Neural cell (in vitro differentiated cells): ENCODE results near the gene JPH4. TPM values are rescaled to one million over a fixed set of nuclear protein-coding genes. Genes with fewer than 3 reads are reported as not detected.

ENCODE experiments used
- H2AFZ ChIP-seq: fragments of 200-600, 300-800 bp; sonication (generic), shearing (Covaris generic); 2 replicates; pipeline ENCODE4 v1.6.0; 2014; ENCODE audit warnings: low read depth, mild to moderate bottlenecking, antibody characterized with exemption, low read length, moderate library complexity
- H3F3A ChIP-seq: fragments of 200-600 bp; shearing (Covaris generic); 2 replicates; pipeline ENCODE4 v1.6.1; 2016; ENCODE audit warnings: mild to moderate bottlenecking, moderate library complexity, mixed read lengths, antibody characterized with exemption, low read length; ENCODE audit not compliant: insufficient read depth, poor library complexity, severe bottlenecking
- H3K27ac ChIP-seq: fragments of 200-600, 300-800 bp; sonication (generic), shearing (Covaris generic); 2 replicates; pipeline ENCODE4 v1.5.1; 2014; ENCODE audit warnings: mild to moderate bottlenecking, low read length, moderate library complexity
- H3K27me3 ChIP-seq: fragments of 300-800, 200-600 bp; sonication (generic), shearing (Covaris generic); 2 replicates; pipeline ENCODE4 v1.6.0; 2014; ENCODE audit warnings: mild to moderate bottlenecking, low read depth, low read length, moderate library complexity; ENCODE audit not compliant: insufficient read depth
- H3K36me3 ChIP-seq: fragments of 300-800, 200-600 bp; sonication (generic), shearing (Covaris generic); 2 replicates; pipeline ENCODE4 v1.5.1; 2014; ENCODE audit warnings: mild to moderate bottlenecking, antibody characterized with exemption, low read length, moderate library complexity; ENCODE audit not compliant: insufficient read depth
- H3K4me2 ChIP-seq: fragments of 300-800, 200-600 bp; sonication (generic), shearing (Covaris generic); 2 replicates; pipeline ENCODE4 v1.6.0; 2014; ENCODE audit warnings: mild to moderate bottlenecking, low read length
- H3K4me3 ChIP-seq: fragments of 300-800, 200-600 bp; sonication (generic), shearing (Covaris generic); 2 replicates; pipeline ENCODE4 v1.5.1; 2014; ENCODE audit warnings: mild to moderate bottlenecking, low read length, moderate library complexity
- H3K79me2 ChIP-seq: fragments of 200-600 bp; shearing (Covaris generic); replicated peaks from 2 replicates; pipeline ENCODE4 v1.6.0; 2014; ENCODE audit warnings: mild to moderate bottlenecking, low read length, moderate library complexity; ENCODE audit not compliant: insufficient read depth
- H3K9ac ChIP-seq: fragments of 300-800, 200-600 bp; sonication (generic), shearing (Covaris generic); 2 replicates; pipeline ENCODE4 v1.6.1; 2016; ENCODE audit warnings: mild to moderate bottlenecking, low read length, mixed read lengths
- H3K9me2 ChIP-seq: fragments of 200-600 bp; shearing (Covaris generic); 2 replicates; pipeline ENCODE4 v1.6.1; 2016; ENCODE audit warnings: mild to moderate bottlenecking, low read length, mixed read lengths; ENCODE audit not compliant: insufficient read depth
- H3K9me3 ChIP-seq: fragments of 200-600, 300-800 bp; sonication (generic), shearing (Covaris generic); 2 replicates; pipeline ENCODE4 v1.6.1; 2016; ENCODE audit warnings: mild to moderate bottlenecking, mixed run types, low read length, moderate library complexity, mixed read lengths
- H4K20me1 ChIP-seq: fragments of 200-600 bp; shearing (Covaris generic); 2 replicates; pipeline ENCODE4 v1.6.1; 2016; ENCODE audit warnings: mild to moderate bottlenecking, mixed run types; ENCODE audit not compliant: insufficient read depth
- CTCF ChIP-seq: fragments of 450-650 bp; IDR thresholded peaks from 2 replicates; pipeline ENCODE4 v1.5.1; 2014; ENCODE audit warnings: antibody characterized with exemption, mild to moderate bottlenecking, moderate library complexity; ENCODE audit not compliant: poor library complexity, severe bottlenecking
- EP300 ChIP-seq: fragments of 450-650 bp; conservative IDR thresholded peaks from 2 replicates; pipeline ENCODE4 v1.6.1; 2014; ENCODE audit warnings: antibody characterized with exemption, mild to moderate bottlenecking, moderate library complexity; ENCODE audit not compliant: poor library complexity, severe bottlenecking
- EZH2 ChIP-seq: fragments of 200-600, 300-800 bp; shearing (Covaris generic), sonication (generic); IDR thresholded peaks from 2 replicates; pipeline ENCODE4 v1.6.1; 2014; ENCODE audit warnings: antibody characterized with exemption, low read length, borderline replicate concordance, mild to moderate bottlenecking; ENCODE audit not compliant: insufficient read depth, poor library complexity, severe bottlenecking
- MXI1 ChIP-seq: fragments of 450-650 bp; conservative IDR thresholded peaks from 2 replicates; pipeline ENCODE4 v1.6.1; 2014; ENCODE audit warnings: antibody characterized with exemption, mild to moderate bottlenecking; ENCODE audit not compliant: poor library complexity, severe bottlenecking
- POLR2AphosphoS5 ChIP-seq: IDR thresholded peaks from 2 replicates; pipeline ENCODE4 v1.6.1; 2012
- RAD21 ChIP-seq: fragments of 450-650 bp; conservative IDR thresholded peaks from 2 replicates; pipeline ENCODE4 v1.6.1; 2014; ENCODE audit warnings: antibody characterized with exemption, mild to moderate bottlenecking, moderate library complexity
- SMC3 ChIP-seq: fragments of 450-650 bp; conservative IDR thresholded peaks from 2 replicates; pipeline ENCODE4 v1.6.1; 2014; ENCODE audit warnings: antibody characterized with exemption, mild to moderate bottlenecking, moderate library complexity; ENCODE audit not compliant: poor library complexity
- TAF1 ChIP-seq: IDR thresholded peaks from 2 replicates; pipeline ENCODE4 v1.6.1; 2012; ENCODE audit warnings: low read depth
- polyA plus RNA-seq: library from polyadenylated mRNA; depleted of rRNA; stranded (reverse); fragments of >200 nt; gene quantifications from 2 replicates; pipeline ENCODE4 v1.2.3, GENCODE V29; 2014
- TF ChIP-seq, protein P1 (sequence below): IDR thresholded peaks from 2 replicates; pipeline ENCODE4 v1.6.1; 2012; ENCODE audit warnings: borderline replicate concordance

Gene JPH4
- polyA plus RNA-seq, 1 donor from 2014 or later: 68.2 TPM

- Histone ChIP-seq H3K36me3 (no peaks in the 10 kb centered on the region), H3K4me3 (no peak overlapping the region), H3K79me2 (no peaks in the 10 kb centered on the region), H3K9me3 (peaks cover 11% of the 10 kb centered on the region), H2AFZ (no peak overlapping the region), H3K4me2 (no peak overlapping the region), H3K27me3 (no peaks in the 10 kb centered on the region), H4K20me1 (no peaks in the 10 kb centered on the region), H3F3A (no peaks in the 10 kb centered on the region), H3K9ac (no peak overlapping the region), H3K9me2 (no peaks in the 10 kb centered on the region), H3K27ac (no peak overlapping the region)
- TF ChIP-seq, protein P1, sequence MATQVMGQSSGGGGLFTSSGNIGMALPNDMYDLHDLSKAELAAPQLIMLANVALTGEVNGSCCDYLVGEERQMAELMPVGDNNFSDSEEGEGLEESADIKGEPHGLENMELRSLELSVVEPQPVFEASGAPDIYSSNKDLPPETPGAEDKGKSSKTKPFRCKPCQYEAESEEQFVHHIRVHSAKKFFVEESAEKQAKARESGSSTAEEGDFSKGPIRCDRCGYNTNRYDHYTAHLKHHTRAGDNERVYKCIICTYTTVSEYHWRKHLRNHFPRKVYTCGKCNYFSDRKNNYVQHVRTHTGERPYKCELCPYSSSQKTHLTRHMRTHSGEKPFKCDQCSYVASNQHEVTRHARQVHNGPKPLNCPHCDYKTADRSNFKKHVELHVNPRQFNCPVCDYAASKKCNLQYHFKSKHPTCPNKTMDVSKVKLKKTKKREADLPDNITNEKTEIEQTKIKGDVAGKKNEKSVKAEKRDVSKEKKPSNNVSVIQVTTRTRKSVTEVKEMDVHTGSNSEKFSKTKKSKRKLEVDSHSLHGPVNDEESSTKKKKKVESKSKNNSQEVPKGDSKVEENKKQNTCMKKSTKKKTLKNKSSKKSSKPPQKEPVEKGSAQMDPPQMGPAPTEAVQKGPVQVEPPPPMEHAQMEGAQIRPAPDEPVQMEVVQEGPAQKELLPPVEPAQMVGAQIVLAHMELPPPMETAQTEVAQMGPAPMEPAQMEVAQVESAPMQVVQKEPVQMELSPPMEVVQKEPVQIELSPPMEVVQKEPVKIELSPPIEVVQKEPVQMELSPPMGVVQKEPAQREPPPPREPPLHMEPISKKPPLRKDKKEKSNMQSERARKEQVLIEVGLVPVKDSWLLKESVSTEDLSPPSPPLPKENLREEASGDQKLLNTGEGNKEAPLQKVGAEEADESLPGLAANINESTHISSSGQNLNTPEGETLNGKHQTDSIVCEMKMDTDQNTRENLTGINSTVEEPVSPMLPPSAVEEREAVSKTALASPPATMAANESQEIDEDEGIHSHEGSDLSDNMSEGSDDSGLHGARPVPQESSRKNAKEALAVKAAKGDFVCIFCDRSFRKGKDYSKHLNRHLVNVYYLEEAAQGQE: no peak
- TF ChIP-seq TAF1 (no peak), EZH2 (no peak), CTCF (no peak), EP300 (no peak), SMC3 (no peak), RAD21 (no peak), MXI1 (no peak), POLR2AphosphoS5 (no peak)
Measured at GRCh38 chr14:23620177-23620702, 41.6 kb upstream of the JPH4 start.

DNA sequence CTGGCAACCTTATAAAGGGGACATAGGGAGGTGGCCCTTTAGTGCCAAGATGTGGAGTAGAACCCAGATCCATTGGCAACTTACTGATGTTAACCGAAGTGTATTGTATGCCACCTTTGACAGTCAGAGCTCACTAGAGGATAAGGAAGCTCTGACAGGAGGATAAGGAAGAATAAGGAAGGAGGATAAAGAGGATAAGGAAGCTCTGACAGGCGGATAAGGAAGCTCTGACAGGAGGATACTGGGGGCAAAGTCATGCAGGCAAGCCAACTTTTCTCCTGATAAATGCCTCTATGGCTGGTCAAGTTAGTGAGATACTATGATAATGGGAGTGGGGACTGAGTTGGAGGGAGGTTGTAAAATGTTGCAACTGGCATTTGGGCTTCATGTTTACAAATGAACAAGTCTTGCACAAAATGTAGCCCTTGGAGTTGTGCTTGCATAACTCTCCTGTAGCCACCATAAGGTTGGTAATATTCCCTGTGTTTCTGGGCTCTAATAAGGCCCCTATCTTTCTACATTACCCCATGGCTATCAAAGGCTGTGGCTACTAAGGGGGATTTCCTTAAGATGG is 39.9 kb upstream of the JPH4 start:
- Histone ChIP-seq H3K4me3 (no peak overlapping the region), H3K36me3 (no peaks in the 10 kb centered on the region), H3K79me2 (no peaks in the 10 kb centered on the region), H3K9ac (no peak overlapping the region), H3F3A (no peaks in the 10 kb centered on the region), H3K27me3 (no peaks in the 10 kb centered on the region), H4K20me1 (no peaks in the 10 kb centered on the region), H3K27ac (no peak overlapping the region), H3K4me2 (no peak overlapping the region), H3K9me3 (peaks cover 4% of the 10 kb centered on the region), H3K9me2 (no peaks in the 10 kb centered on the region), H2AFZ (no peak overlapping the region)
- TF ChIP-seq SMC3 (no peak), EP300 (no peak), POLR2AphosphoS5 (no peak)
- TF ChIP-seq, protein P1: no peak
